HCT116 (cell line): ENCODE data around the gene THSD4. TPM values are rescaled to one million over a fixed set of nuclear protein-coding genes. Genes with fewer than 3 reads are reported as not detected.

Experiments
- ATAC-seq: fragments of 200-7000 bp; cut with Tn5 transposase; 2 replicates; pipeline ENCODE4 v1.9.1; 2020; ENCODE audit warnings: mild to moderate bottlenecking, moderate library complexity
- BruUV-seq: library from RNA; stranded (reverse); fragments of 400-500 nt; replicated peaks from 2 replicates; lab custom pipeline; 2021; lab: Mats Ljungman, UMichigan
- CTCF ChIA-PET: fragments of 300-600 bp; sonication (Branson Sonifier 250); formaldehyde crosslinking; loops from one replicate; lab custom pipeline; 2021; ENCODE audit warnings: antibody characterized with exemption; lab: Charles Lee
- POLR2A ChIA-PET: fragments of 300-600, 350-600 bp; sonication (Branson Sonifier 250); formaldehyde crosslinking; loops from one replicate; lab custom pipeline; 2021; ENCODE audit warnings: antibody characterized with exemption; lab: Charles Lee
- RAD21 ChIA-PET, 2 experiments: fragments of 300-600 bp; sonication (Branson Sonifier 250); formaldehyde crosslinking; loops; one replicate each; lab custom pipeline; 2023; ENCODE audit warnings: low total read pairs in 2 of 2; ENCODE audit not compliant: uncharacterized antibody in 2 of 2, unreplicated experiment in 2 of 2, low non-redundant PET in 1 of 2; lab: Charles Lee
- DNase-seq: peaks from one replicate; pipeline ENCODE4 v3.0.0-alpha.2; 2010; ENCODE audit warnings: low read depth, low spot score
- H2AFZ ChIP-seq: fragments of 200-600 bp; shearing (Covaris generic), sonication (generic); 2 replicates; pipeline ENCODE4 v1.6.1; 2017; ENCODE audit warnings: low read depth, mixed run types, mixed read lengths, antibody characterized with exemption, low read length; ENCODE audit not compliant: poor library complexity, severe bottlenecking
- H3K27ac ChIP-seq: 2 replicates; pipeline ENCODE4 v1.5.1; 2012; ENCODE audit warnings: low read depth, low read length
- H3K27me3 ChIP-seq: fragments of 200-600 bp; sonication (generic); 2 replicates; pipeline ENCODE4 v1.6.1; 2016; ENCODE audit warnings: mixed run types, low read length, mixed read lengths; ENCODE audit not compliant: insufficient read depth
- H3K36me3 ChIP-seq, 2 experiments: fragments of 200-500 bp in 1 of 2; fragments of 200-600 bp in 1 of 2; sonication (Bioruptor generic) in 1 of 2; sonication (generic) in 1 of 2; 2 replicates each; pipeline versions ENCODE4 v1.5.1 to v1.6.1; 2014 to 2016; ENCODE audit warnings: low read length in 2 of 2, inconsistent platforms in 1 of 2, mixed read lengths in 1 of 2, mixed run types in 1 of 2; ENCODE audit not compliant: insufficient read depth in 2 of 2, control insufficient read depth in 1 of 2
- H3K4me1 ChIP-seq, 2 experiments: fragments of 200-600 bp in 1 of 2; sonication (generic) in 1 of 2; 2 replicates each; pipeline versions ENCODE4 v1.5.1 to v1.6.1; 2012 to 2017; ENCODE audit warnings: low read length in 2 of 2, inconsistent platforms in 1 of 2, mild to moderate bottlenecking in 1 of 2, mixed read lengths in 1 of 2, mixed run types in 1 of 2, moderate library complexity in 1 of 2; ENCODE audit not compliant: insufficient read depth in 2 of 2, control insufficient read depth in 1 of 2
- H3K4me2 ChIP-seq: fragments of 200-600 bp; sonication (generic); 2 replicates; pipeline ENCODE4 v1.6.1; 2017; ENCODE audit warnings: mixed run types, low read length, mixed read lengths
- H3K4me3 ChIP-seq, 2 experiments: fragments of 200-600 bp in 1 of 2; sonication (generic) in 1 of 2; replicated peaks in 1 of 2; 2 replicates each; pipeline ENCODE4 v1.5.1; 2011 to 2016; ENCODE audit warnings: low read length in 2 of 2, control low read depth in 1 of 2, low read depth in 1 of 2, mild to moderate bottlenecking in 1 of 2, mixed read lengths in 1 of 2, mixed run types in 1 of 2
- H3K79me2 ChIP-seq: fragments of 200-600 bp; sonication (generic); 2 replicates; pipeline ENCODE4 v1.6.1; 2017; ENCODE audit warnings: mild to moderate bottlenecking, mixed run types, low read length, moderate library complexity, mixed read lengths; ENCODE audit not compliant: insufficient read depth
- H3K9ac ChIP-seq: fragments of 200-600 bp; sonication (generic); 2 replicates; pipeline ENCODE4 v1.6.1; 2016; ENCODE audit warnings: low read length, mixed read lengths
- H3K9me2 ChIP-seq: fragments of 200-600 bp; sonication (generic), shearing (Covaris generic); 2 replicates; pipeline ENCODE4 v1.6.1; 2017; ENCODE audit warnings: mixed run types, mild to moderate bottlenecking, moderate library complexity; ENCODE audit not compliant: insufficient read depth
- H3K9me3 ChIP-seq, 2 experiments: fragments of 200-500 bp in 1 of 2; fragments of 200-600 bp in 1 of 2; sonication (Bioruptor generic) in 1 of 2; sonication (generic) in 1 of 2; 2 replicates each; pipeline ENCODE4 v1.6.1; 2014 to 2017; ENCODE audit warnings: low read length in 2 of 2, mixed read lengths in 2 of 2, inconsistent platforms in 1 of 2, low read depth in 1 of 2, mild to moderate bottlenecking in 1 of 2, mixed run types in 1 of 2, moderate library complexity in 1 of 2; ENCODE audit not compliant: control insufficient read depth in 1 of 2, insufficient read depth in 1 of 2
- H4K20me1 ChIP-seq: fragments of 200-600 bp; sonication (generic), shearing (Covaris generic); 2 replicates; pipeline ENCODE4 v1.6.1; 2017; ENCODE audit warnings: mixed run types, mild to moderate bottlenecking, moderate library complexity; ENCODE audit not compliant: insufficient read depth
- CBX3 ChIP-seq: IDR thresholded peaks from 2 replicates; pipeline ENCODE4 v1.6.1; 2012; ENCODE audit warnings: low read depth
- CTCF ChIP-seq, 3 experiments: fragments of 200-600 bp in 1 of 3; sonication (generic) in 1 of 3; IDR thresholded peaks in 2 of 3; conservative IDR thresholded peaks in 1 of 3; 2 replicates each; pipeline ENCODE4 v1.5.1; 2012 to 2017; ENCODE audit warnings: low read depth in 2 of 3, low read length in 2 of 3, antibody characterized with exemption in 1 of 3, borderline replicate concordance in 1 of 3, control low read depth in 1 of 3, mild to moderate bottlenecking in 1 of 3, mixed read lengths in 1 of 3, mixed run types in 1 of 3, moderate library complexity in 1 of 3; ENCODE audit not compliant: insufficient read depth in 1 of 3
- ELF1 ChIP-seq: IDR thresholded peaks from 2 replicates; pipeline ENCODE4 v1.6.1; 2012; ENCODE audit warnings: low read depth, borderline replicate concordance
- EZH2 ChIP-seq: fragments of 200-600 bp; sonication (generic); IDR thresholded peaks from 2 replicates; pipeline ENCODE4 v1.6.1; 2017; ENCODE audit warnings: antibody characterized with exemption, mixed run types
- EZH2phosphoT487 ChIP-seq: fragments of 200-600 bp; IDR thresholded peaks from 2 replicates; pipeline ENCODE4 v1.6.1; 2018; ENCODE audit warnings: antibody characterized with exemption, borderline replicate concordance
- FOSL1 ChIP-seq: IDR thresholded peaks from 2 replicates; pipeline ENCODE4 v1.6.1; 2012; ENCODE audit warnings: low read depth
- JUND ChIP-seq: IDR thresholded peaks from 2 replicates; pipeline ENCODE4 v1.6.1; 2012
- POLR2A ChIP-seq: IDR thresholded peaks from 2 replicates; pipeline ENCODE4 v1.7.0; 2011; ENCODE audit warnings: borderline replicate concordance; ENCODE audit not compliant: insufficient read depth, insufficient read length; ENCODE audit errors: extremely low read depth
- RAD21 ChIP-seq: IDR thresholded peaks from 2 replicates; pipeline ENCODE4 v1.6.1; 2012; ENCODE audit warnings: low read depth, mild to moderate bottlenecking
- REST ChIP-seq: IDR thresholded peaks from 2 replicates; pipeline ENCODE4 v1.6.1; 2012; ENCODE audit warnings: low read depth
- SIN3A ChIP-seq: IDR thresholded peaks from 2 replicates; pipeline ENCODE4 v1.6.1; 2012; ENCODE audit warnings: low read depth
- SP1 ChIP-seq: IDR thresholded peaks from 2 replicates; pipeline ENCODE4 v1.6.1; 2012; ENCODE audit warnings: low read depth
- SRF ChIP-seq: IDR thresholded peaks from 2 replicates; pipeline ENCODE4 v1.6.1; 2012; ENCODE audit warnings: low read depth
- TCF7L2 ChIP-seq: IDR thresholded peaks from 2 replicates; pipeline ENCODE4 v1.7.0; 2011; ENCODE audit warnings: borderline replicate concordance, inconsistent platforms; ENCODE audit not compliant: insufficient read depth, insufficient read length; ENCODE audit errors: extremely low read depth
- ZBTB33 ChIP-seq: IDR thresholded peaks from 2 replicates; pipeline ENCODE4 v1.6.1; 2011; ENCODE audit warnings: mild to moderate bottlenecking, low read length, moderate library complexity; ENCODE audit not compliant: insufficient replicate concordance; ENCODE audit errors: extremely low read depth
- ZFX ChIP-seq: fragments of 450-650 bp; IDR thresholded peaks from 2 replicates; pipeline ENCODE4 v1.6.1; 2017
- ZNF274 ChIP-seq: fragments of 200-500 bp; sonication (Bioruptor generic); IDR thresholded peaks from 2 replicates; pipeline ENCODE4 v1.6.1; 2014; ENCODE audit warnings: mild to moderate bottlenecking, low read depth, low read length, inconsistent platforms
- intact Hi-C: fragments of 100-400 bp; cut with micrococcal nuclease; formaldehyde crosslinking; loops from 2 replicates; pipeline ENCODE4 v1.10.0; 2022
- total RNA-seq: library from RNA; stranded (reverse); gene quantifications from one replicate; pipeline ENCODE4 v1.2.1, GENCODE V29; 2021; ENCODE audit not compliant: unreplicated experiment

THSD4 gene
- total RNA-seq, 1 experiment from 2014 or later = 30.5 TPM

GRCh38 chr15:71091601-71092000, 23.7 kb upstream of the THSD4 start:
- DNase-seq = no peak
- Histone ChIP-seq H3K36me3 (no peaks in the 10 kb centered on the region), H4K20me1 (no peaks in the 10 kb centered on the region), H3K4me1 (peaks cover 17 to 22% of the 10 kb centered on the region in 2 experiments), H3K27me3 (no peaks in the 10 kb centered on the region), H3K4me3 (no peak overlapping the region), H3K9ac (no peak overlapping the region), H3K9me2 (no peaks in the 10 kb centered on the region), H2AFZ (no peak overlapping the region), H3K9me3 (no peaks in the 10 kb centered on the region), H3K27ac (no peak overlapping the region), H3K79me2 (no peaks in the 10 kb centered on the region), H3K4me2 (no peak overlapping the region)
- CTCF ChIA-PET = no interaction called here
- intact Hi-C loops = no loop called here
- POLR2A ChIA-PET = no interaction called here
- RAD21 ChIA-PET = no interaction called here
- no TSS peak for BruUV-seq
- ATAC-seq = no peak
- TF ChIP-seq ZNF274 (no peak), SP1 (no peak), EZH2 (no peak), RAD21 (no peak), ZBTB33 (no peak), SIN3A (no peak), ELF1 (no peak), POLR2A (no peak), EZH2phosphoT487 (no peak), SRF (no peak), TCF7L2 (no peak), ZFX (no peak), FOSL1 (no peak), REST (no peak), CBX3 (no peak), CTCF (IDR thresholded peaks at IDR 0.05 in 2 of 3, conservative IDR thresholded peaks at IDR 0.05 in 1 of 3; ENCODE audit: borderline replicate concordance in 1 of 3, insufficient read depth in 1 of 3, low read depth in 2 of 3, low read length in 2 of 3) (no peak), JUND (no peak)
